Panc1 (cell line): ENCODE data around the gene LY9. TPM values are rescaled to one million over a fixed set of nuclear protein-coding genes. Genes with fewer than 3 reads are reported as not detected.
"Not testable (repeated sequence)": the region's sequence is repeated elsewhere in the genome, so short reads cannot be mapped to it uniquely, and the experiment has no call there.

Experiments
- ATAC-seq: fragments of 200-7000 bp; cut with Tn5 transposase; 2 replicates; pipeline ENCODE4 v1.9.1; 2020; ENCODE audit warnings: mild to moderate bottlenecking, moderate library complexity
- BruUV-seq: library from RNA; stranded (reverse); fragments of 400-500 nt; replicated peaks from 2 replicates; lab custom pipeline; 2021; lab: Mats Ljungman, UMichigan
- CTCF ChIA-PET: fragments of 300-600 bp; sonication (Branson Sonifier 250); formaldehyde crosslinking; loops from one replicate; lab custom pipeline; 2022; ENCODE audit warnings: antibody characterized with exemption; lab: Charles Lee
- POLR2A ChIA-PET: fragments of 300-600 bp; sonication (Branson Sonifier 250); formaldehyde crosslinking; loops from one replicate; lab custom pipeline; 2022; ENCODE audit warnings: antibody characterized with exemption; lab: Charles Lee
- DNase-seq: peaks from one replicate; pipeline ENCODE4 v3.0.0-alpha.2; 2010; ENCODE audit warnings: low read depth, low spot score
- H3K27ac ChIP-seq: 2 replicates; pipeline ENCODE4 v1.5.1; 2011; ENCODE audit warnings: mild to moderate bottlenecking, low read length, inconsistent platforms
- H3K27me3 ChIP-seq: fragments of 200-500 bp; sonication (Bioruptor generic); 2 replicates; pipeline ENCODE4 v1.6.0; 2014; ENCODE audit warnings: low read length, inconsistent platforms; ENCODE audit not compliant: control insufficient read depth, insufficient read depth
- H3K36me3 ChIP-seq: fragments of 200-500 bp; sonication (Bioruptor generic); 2 replicates; pipeline ENCODE4 v1.5.1; 2014; ENCODE audit warnings: inconsistent platforms, mild to moderate bottlenecking, low read length, moderate library complexity; ENCODE audit not compliant: control insufficient read depth, insufficient read depth
- H3K4me1 ChIP-seq: 2 replicates; pipeline ENCODE4 v1.5.1; 2011; ENCODE audit warnings: inconsistent platforms, mild to moderate bottlenecking, low read length, moderate library complexity; ENCODE audit not compliant: control insufficient read depth, insufficient read depth
- H3K4me3 ChIP-seq, 2 experiments: 2 replicates each; pipeline ENCODE4 v1.5.1; 2011 to 2012; ENCODE audit warnings: low read depth in 2 of 2, low read length in 2 of 2, mild to moderate bottlenecking in 2 of 2, inconsistent platforms in 1 of 2, moderate library complexity in 1 of 2
- H3K9me3 ChIP-seq: fragments of 200-500 bp; sonication (Bioruptor generic); 2 replicates; pipeline ENCODE4 v1.5.1; 2014; ENCODE audit warnings: low read depth, mild to moderate bottlenecking, inconsistent platforms, low read length, moderate library complexity; ENCODE audit not compliant: control insufficient read depth, insufficient read depth
- POLR2AphosphoS5 ChIP-seq: IDR thresholded peaks from 2 replicates; pipeline ENCODE4 v1.6.1; 2012; ENCODE audit warnings: mild to moderate bottlenecking, low read depth, low read length, moderate library complexity
- SIN3A ChIP-seq: IDR thresholded peaks from 2 replicates; pipeline ENCODE4 v1.6.1; 2012; ENCODE audit warnings: low read depth, mild to moderate bottlenecking, low read length, moderate library complexity, borderline replicate concordance; ENCODE audit not compliant: insufficient read depth
- TCF7L2 ChIP-seq: IDR thresholded peaks from 2 replicates; pipeline ENCODE4 v1.6.1; 2011; ENCODE audit warnings: mild to moderate bottlenecking, low read depth, low read length, inconsistent platforms
- in situ Hi-C: cut with HindIII; loops from 2 replicates; pipeline ENCODE4 v1.10.0; 2016; ENCODE audit warnings: low sequenced_read_pairs, low pct_unique_long_range_greater_than_20kb
- intact Hi-C: fragments of 100-400 bp; cut with micrococcal nuclease; formaldehyde crosslinking; loops from one replicate; pipeline ENCODE4 v1.10.0; 2022; ENCODE audit not compliant: unreplicated experiment
- total RNA-seq: library from RNA; stranded (reverse); gene quantifications from one replicate; pipeline ENCODE4 v1.2.1, GENCODE V29; 2021; ENCODE audit not compliant: unreplicated experiment
- TF ChIP-seq, protein P1 (sequence below): fragments of 450-650 bp; IDR thresholded peaks from 2 replicates; pipeline ENCODE4 v1.5.1; 2017; ENCODE audit warnings: mild to moderate bottlenecking
- TF ChIP-seq, protein P2 (sequence below), 2 experiments: IDR thresholded peaks; 2 replicates each; pipeline ENCODE4 v1.6.1; 2011 to 2012; ENCODE audit warnings: low read depth in 2 of 2, control low read depth in 1 of 2, low read length in 1 of 2, mild to moderate bottlenecking in 1 of 2, moderate library complexity in 1 of 2; ENCODE audit not compliant: insufficient read depth in 1 of 2

LY9 gene
- total RNA-seq, 1 experiment from 2014 or later: 0.10 TPM

DNA sequence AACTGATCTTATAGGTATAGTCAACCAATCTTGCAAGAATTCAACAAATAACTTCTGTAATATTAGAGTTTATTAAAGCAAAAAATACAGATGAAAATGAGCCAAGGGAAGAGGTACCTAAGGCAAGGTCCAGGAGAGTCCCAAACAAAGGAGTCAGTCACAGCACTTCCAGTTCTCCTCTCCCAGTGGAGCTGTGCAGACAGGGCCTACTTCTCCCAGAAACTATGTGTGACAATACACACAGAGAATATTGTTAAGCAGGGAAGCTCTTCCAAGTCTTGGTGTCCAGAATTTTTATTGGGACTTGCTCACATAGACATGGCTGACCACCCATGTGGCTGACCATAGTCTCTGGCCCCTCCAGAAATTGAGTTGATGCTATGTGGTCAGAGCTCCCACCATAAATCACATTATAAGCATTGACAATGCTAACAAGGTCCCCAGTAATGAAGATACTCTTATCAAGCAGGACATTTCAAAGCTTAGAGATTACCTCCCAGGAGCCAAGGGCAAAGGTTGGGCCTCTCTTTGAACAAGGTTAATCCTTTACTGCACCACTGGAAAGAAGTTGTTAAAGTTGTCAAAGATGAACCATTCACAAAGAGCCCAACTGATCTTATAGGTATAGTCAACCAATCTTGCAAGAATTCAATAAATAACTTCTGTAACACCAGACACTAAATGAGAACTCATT, 70.2 kb downstream of the LY9 start:
- intact Hi-C loops: no loop called here
- TF ChIP-seq POLR2AphosphoS5 (no peak), TCF7L2 (no peak), SIN3A (no peak)
- TF ChIP-seq, protein P1, sequence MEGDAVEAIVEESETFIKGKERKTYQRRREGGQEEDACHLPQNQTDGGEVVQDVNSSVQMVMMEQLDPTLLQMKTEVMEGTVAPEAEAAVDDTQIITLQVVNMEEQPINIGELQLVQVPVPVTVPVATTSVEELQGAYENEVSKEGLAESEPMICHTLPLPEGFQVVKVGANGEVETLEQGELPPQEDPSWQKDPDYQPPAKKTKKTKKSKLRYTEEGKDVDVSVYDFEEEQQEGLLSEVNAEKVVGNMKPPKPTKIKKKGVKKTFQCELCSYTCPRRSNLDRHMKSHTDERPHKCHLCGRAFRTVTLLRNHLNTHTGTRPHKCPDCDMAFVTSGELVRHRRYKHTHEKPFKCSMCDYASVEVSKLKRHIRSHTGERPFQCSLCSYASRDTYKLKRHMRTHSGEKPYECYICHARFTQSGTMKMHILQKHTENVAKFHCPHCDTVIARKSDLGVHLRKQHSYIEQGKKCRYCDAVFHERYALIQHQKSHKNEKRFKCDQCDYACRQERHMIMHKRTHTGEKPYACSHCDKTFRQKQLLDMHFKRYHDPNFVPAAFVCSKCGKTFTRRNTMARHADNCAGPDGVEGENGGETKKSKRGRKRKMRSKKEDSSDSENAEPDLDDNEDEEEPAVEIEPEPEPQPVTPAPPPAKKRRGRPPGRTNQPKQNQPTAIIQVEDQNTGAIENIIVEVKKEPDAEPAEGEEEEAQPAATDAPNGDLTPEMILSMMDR: no peak
- TF ChIP-seq, protein P2, sequence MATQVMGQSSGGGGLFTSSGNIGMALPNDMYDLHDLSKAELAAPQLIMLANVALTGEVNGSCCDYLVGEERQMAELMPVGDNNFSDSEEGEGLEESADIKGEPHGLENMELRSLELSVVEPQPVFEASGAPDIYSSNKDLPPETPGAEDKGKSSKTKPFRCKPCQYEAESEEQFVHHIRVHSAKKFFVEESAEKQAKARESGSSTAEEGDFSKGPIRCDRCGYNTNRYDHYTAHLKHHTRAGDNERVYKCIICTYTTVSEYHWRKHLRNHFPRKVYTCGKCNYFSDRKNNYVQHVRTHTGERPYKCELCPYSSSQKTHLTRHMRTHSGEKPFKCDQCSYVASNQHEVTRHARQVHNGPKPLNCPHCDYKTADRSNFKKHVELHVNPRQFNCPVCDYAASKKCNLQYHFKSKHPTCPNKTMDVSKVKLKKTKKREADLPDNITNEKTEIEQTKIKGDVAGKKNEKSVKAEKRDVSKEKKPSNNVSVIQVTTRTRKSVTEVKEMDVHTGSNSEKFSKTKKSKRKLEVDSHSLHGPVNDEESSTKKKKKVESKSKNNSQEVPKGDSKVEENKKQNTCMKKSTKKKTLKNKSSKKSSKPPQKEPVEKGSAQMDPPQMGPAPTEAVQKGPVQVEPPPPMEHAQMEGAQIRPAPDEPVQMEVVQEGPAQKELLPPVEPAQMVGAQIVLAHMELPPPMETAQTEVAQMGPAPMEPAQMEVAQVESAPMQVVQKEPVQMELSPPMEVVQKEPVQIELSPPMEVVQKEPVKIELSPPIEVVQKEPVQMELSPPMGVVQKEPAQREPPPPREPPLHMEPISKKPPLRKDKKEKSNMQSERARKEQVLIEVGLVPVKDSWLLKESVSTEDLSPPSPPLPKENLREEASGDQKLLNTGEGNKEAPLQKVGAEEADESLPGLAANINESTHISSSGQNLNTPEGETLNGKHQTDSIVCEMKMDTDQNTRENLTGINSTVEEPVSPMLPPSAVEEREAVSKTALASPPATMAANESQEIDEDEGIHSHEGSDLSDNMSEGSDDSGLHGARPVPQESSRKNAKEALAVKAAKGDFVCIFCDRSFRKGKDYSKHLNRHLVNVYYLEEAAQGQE (IDR thresholded peaks at IDR 0.05; ENCODE audit: insufficient read depth in 1 of 2, low read depth in 2 of 2, low read length in 1 of 2): no peak

DNA sequence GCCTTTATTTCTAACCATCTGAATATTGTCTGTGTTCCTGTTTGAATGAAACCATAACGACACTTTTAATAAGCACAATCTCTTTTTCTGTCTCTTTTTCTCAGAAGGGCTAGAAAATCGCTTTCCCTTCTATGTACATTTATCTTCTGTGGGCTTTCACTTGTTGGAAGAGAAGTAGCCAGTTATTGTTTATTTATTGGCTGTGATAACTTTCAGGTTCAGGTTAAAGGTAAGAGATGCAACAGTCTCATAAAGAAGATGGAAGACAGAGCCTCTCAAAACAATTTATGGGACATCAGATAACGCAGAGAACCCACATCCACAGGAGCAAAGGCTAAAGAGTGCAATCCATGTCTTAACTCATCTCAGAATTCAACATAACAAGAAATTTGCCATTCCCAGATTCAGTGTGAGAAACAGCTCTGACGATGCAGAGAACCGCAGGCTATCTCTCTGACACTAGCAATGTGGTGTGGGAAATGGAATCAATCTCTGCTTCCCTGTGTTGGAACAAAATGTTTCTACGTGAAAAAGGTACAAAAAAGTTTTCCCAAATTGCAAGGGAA, 70.8 kb downstream of the LY9 start:
- no peaks in the 10 kb centered on the region for H3K4me1 ChIP-seq
- 0 out of 2 replicates have a peak, but pooled peaks cover 2% of the 10 kb centered on the region for H3K27me3 ChIP-seq
- ChIA-PET CTCF (no interaction called here), POLR2A (no interaction called here)
- no peak overlapping the region for H3K4me3 ChIP-seq
- H3K27ac ChIP-seq: no peak overlapping the region
- in situ Hi-C loops (no loop called here), intact Hi-C loops (no loop called here)
- no peak for DNase-seq
- no peaks in the 10 kb centered on the region for H3K9me3 ChIP-seq
- H3K36me3 ChIP-seq: no peaks in the 10 kb centered on the region
- no peak for TF ChIP-seq POLR2AphosphoS5
- no peak for TF ChIP-seq TCF7L2
- no peak for TF ChIP-seq SIN3A
- TF ChIP-seq, protein P1: no peak
- TF ChIP-seq, protein P2 (IDR thresholded peaks at IDR 0.05; ENCODE audit: insufficient read depth in 1 of 2, low read depth in 2 of 2, low read length in 1 of 2): no peak
- no TSS peak for BruUV-seq
- ATAC-seq: no peak

More for the DNA sequence above, 70.2 kb downstream of the LY9 start:
- ChIA-PET CTCF (interaction anchor here (0.6 kb wide), 1 partner anchor 37 kb away, joined by 3 read pairs; no protein-coding TSS in a partner anchor), POLR2A (no interaction called here)
- Histone ChIP-seq H3K36me3 (no peaks in the 10 kb centered on the region), H3K27ac (no peak overlapping the region), H3K9me3 (no peaks in the 10 kb centered on the region), H3K4me3 (no peak overlapping the region), H3K4me1 (no peaks in the 10 kb centered on the region), H3K27me3 (0 out of 2 replicates have a peak, but pooled peaks cover 2% of the 10 kb centered on the region)
- ATAC-seq (no peak), DNase-seq (no peak)
- in situ Hi-C loops: no loop called here
- BruUV-seq: no TSS peak

DNA sequence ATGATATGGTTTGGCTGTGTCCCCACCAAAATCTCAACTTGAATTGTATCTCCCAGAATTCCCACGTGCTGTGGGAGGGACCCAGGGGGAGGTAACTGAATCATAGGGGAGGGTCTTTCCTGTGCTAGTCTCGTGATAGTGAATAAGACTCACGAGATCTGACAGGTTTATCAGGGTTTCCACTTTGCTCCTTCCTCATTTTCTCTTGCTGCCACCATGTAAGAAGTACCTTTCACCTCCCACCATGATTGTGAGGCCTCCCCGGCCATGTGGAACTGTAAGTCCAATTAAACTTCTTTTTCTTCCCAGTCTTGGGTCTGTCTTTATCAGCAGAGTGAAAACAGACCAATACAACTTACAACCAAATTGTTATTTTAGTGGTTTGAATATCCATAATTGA, 71.7 kb downstream of the LY9 start:
- intact Hi-C loops, POLR2A ChIA-PET, H3K27ac ChIP-seq, in situ Hi-C loops, H3K36me3 ChIP-seq, H3K9me3 ChIP-seq, BruUV-seq, CTCF ChIA-PET, H3K27me3 ChIP-seq, H3K4me3 ChIP-seq, ATAC-seq, DNase-seq, H3K4me1 ChIP-seq: not testable (repeated sequence)
